Activated CD4-positive, alpha-beta T cell treated with anti-CD3 and anti-CD28 coated beads, Interleukin-2, amount 50 U/mL, for 1 hour (primary cell): Measurements from ENCODE around the gene FHOD1.
A peak's percentile ranks its signal among the peaks of the same experiment; 100 is the strongest.

Experiments
- DNase-seq: peaks from one replicate; pipeline ENCODE4 v3.0.0-alpha.2; 2020

The FHOD1 gene

DNA sequence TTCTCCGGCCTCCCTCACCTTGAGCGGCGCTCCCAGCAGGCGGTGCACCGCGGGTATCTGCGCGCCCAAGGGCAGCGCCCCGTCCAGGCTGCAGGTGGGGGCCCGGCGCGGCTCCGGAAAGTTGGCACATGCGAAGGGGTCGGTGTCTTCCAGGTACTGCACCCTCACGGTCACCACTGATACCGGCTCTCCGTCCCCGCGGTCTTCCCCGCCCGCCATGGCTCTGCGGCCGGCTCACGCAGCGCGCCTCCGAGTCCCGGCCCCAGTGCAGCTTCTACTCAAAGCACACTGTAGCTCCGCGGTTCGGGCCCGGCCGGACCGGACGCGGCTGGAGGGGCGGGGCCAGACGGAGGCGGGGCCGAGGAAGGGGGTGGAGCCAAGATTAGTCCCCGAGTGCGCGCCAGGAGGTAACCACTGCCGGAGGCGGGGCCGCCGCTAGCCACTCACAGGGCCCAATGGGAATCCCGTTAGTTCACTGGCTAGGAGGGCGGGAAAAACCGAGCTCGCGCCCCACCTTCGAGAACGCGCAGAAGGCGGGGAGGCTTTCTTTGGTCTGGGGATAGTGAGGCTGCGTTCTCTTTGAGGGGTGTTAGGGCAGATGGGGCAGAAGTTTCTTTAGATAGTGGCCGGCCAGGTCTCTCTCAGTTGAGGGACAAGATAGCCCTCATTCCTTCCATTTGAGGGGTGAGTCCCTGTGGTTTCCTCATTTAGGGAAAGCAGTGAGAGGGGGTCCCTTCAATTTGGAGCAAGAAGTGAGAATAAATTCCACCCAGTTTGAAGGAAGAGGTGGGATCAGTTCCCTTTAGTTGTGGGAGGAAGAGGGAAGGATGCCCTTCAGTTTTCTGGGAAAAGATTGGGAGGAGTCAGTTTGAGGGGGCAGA, at the start of gene FHOD1:
TSS of gene FHOD1 (minus strand) at position 290 of the 881 bp plus-strand sequence. CDS start at position 219, 71 bp downstream.
- peak; percentile 93 for DNase-seq

DNA sequence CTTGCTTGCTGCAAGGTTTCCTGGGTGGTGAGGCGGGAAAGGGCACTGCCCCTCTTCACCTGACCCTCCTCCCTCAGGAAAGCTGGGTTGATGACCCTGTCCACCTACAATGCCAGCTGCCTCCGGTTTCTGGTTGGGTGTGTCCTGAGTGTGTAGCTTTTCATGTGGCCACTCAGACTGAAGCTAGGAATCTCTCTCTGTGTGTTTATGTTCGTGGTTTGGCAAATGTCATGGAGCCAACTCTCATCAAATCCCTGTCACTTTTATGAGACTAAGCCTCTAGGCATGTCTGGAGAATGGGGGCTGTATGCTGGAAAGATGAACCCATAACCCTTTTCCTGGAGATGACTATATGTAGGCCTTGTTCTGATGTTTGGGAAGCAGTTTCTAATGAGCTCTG, 49.1 kb upstream of the FHOD1 start:
- DNase-seq = no peak

DNA sequence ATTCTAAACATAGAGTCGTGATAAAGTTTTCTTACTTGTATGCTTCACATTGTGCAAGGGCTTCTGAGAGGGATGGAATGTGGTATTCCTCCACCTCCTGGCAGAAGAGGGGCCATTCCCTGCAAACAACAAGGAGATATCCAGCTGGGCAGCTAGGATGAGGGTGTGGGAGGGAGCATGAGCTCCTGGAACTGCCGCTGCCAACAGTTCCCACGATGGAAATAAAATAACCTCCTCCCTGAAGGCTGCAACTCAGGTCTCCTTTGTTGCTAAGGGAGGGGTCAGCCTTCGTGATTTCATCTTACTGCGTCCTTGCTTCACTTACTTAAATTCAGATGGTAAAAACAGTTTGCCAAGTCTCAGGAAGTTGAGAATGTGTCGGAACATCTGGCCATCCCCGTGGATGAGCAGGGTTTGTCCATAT, 47.7 kb upstream of the FHOD1 start:
- no peak for DNase-seq

DNA sequence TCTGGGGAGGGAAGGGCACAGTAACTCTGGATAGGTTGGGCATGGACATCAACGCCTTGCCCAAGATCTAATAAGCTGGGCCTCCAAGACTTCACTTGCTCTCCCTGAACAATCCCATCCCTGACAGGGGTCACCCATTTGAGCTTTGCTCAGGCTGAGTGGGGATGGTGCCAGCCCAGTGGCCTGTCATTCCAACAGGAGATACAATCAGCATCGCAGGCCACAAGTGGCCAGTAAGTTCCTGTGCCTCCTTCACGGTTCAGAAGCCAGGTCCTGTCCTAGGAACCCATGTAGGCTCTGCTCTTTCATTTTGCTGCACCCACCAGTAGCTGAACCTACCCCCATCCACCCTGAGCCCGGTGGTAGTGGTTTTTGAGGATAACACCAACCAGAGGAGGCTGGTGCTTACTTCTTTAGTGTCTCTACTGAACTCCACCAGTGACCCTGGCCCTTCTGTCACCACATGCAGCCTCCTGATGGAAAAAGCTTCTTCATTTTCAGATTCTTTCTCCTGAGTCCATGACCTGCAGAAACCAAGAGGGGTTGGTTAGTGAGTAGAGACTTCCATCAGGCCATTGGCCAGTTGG, 47.0 kb upstream of the FHOD1 start:
- no peak for DNase-seq

DNA sequence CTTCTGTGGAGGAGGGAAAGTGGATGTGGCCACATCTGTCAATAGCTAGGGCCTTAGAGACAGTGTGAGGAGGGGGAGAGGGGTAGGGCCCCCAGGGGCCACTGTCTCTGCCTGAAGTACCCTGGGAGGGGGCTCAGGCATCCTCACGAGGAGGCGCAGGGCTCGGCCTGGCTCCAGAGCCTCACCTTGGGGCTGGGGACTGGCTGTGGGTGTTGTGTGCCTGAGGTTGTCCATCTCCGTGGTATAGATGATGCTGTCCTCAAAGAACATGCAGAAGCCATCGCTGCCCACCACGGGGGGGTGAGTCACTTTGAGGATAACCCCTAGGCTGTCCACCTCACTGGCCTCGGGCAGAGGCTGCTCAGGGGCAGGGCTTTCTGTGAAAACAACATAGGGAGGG, 44.2 kb upstream of the FHOD1 start:
- no peak for DNase-seq

DNA sequence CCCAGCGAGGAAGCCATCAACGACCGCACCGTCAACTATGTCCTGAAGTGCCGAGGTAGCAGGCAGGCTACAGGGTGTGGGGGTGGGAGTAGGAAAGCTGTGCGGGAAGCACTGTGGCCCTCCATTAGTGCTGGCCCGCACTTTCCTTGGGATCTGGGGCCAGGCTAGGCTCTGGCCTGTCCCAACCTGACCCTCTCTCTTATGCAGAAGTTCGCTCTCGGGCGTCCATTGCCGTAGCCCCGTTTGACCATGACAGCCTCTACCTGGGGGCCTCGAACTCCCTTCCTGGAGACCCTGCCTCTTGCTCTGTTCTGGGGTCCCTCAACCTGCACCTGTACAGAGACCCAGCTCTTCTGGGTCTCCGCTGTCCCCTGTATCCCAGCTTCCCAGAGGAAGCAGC, 40.7 kb upstream of the FHOD1 start:
- no peak for DNase-seq

DNA sequence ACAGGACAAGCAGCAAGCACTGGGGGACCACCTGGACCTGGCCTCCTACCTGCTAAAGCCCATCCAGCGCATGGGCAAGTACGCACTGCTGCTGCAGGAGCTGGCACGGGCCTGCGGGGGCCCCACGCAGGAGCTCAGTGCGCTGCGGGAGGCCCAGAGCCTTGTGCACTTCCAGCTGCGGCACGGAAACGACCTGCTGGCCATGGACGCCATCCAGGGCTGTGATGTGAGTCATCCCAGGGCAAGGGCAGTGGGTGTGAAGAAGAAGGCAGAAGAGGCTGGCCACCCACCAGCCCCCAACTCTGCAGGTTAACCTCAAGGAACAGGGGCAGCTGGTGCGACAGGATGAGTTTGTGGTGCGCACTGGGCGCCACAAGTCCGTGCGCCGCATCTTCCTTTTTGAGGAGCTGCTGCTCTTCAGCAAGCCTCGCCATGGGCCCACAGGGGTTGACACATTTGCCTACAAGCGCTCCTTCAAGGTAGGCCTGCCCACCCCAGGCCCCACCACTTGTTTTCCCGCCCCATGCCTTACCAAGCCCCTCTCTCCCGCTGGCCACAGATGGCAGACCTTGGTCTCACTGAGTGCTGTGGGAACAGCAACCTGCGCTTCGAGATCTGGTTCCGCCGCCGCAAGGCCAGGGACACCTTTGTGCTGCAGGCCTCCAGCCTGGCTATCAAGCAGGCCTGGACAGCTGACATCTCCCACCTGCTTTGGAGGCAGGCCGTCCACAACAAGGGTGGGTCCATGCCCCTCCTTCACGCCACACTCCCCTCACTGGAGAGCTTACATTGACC, 39.4 kb upstream of the FHOD1 start:
- no peak for DNase-seq

DNA sequence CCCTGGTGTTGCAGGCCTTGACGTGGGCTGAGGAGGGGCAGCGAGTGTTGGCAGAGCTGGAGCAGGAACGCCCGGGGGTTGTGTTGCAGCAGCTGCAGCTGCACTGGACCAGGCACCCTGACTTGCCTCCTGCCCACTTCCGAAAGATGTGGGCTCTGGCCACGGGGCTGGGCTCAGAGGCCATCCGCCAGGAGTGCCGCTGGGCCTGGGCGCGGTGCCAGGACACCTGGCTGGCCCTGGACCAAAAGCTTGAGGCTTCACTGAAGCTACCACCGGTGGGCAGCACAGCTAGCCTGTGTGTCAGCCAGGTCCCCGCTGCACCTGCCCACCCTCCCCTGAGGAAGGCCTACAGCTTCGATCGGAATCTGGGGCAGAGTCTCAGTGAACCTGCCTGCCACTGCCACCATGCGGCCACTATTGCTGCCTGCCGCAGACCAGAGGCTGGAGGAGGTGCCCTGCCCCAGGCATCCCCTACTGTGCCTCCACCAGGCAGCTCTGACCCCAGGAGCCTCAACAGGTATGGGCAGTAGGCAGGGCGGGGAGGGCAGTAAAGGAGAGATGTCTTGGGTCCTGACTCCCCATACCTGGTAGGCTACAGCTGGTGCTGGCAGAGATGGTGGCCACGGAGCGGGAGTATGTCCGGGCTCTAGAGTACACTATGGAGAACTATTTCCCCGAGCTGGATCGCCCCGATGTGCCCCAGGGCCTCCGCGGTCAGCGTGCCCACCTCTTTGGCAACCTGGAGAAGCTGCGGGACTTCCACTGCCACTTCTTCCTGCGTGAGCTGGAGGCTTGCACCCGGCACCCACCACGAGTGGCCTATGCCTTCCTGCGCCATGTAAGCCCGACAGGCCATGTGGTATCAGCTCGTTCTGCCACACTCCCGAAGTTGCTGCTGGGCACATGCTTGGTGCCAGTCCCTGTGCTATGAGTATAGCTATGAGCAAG, 37.7 kb upstream of the FHOD1 start:
- DNase-seq = no peak

DNA sequence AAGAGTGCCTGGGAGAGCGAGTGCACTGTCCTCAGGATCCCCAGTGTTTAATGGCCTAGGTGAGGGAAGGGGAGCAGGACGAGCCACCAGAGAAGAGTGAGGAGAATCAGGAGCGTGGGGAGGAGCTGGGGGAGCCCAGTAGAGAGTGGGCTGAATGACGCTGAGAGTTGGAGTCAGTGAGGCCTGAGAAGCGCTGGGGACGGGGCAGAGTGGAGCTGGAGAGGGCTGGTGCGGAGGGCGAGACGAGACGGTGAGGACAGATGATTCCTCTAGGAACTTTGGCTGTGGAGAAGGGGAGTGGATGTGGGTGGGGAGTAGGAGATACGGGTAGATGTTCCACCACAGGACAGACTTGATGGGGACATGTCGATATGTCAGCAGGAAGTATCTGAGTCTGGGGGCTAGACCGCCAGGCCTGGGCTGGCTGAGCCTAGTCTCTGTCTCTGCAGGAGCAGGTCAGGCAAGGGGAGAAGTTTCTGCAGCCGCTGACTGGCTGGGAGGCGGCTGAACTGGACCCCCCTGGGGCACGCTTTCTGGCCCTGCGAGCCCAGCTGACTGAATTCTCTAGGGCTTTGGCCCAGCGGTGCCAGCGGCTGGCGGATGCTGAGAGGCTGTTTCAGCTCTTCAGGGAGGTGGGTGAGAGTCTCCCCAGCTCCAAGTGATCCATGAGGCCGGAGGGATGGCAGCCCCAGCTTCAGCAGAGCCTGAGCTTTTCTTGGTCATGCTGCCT, 36.7 kb upstream of the FHOD1 start:
- no peak for DNase-seq

DNA sequence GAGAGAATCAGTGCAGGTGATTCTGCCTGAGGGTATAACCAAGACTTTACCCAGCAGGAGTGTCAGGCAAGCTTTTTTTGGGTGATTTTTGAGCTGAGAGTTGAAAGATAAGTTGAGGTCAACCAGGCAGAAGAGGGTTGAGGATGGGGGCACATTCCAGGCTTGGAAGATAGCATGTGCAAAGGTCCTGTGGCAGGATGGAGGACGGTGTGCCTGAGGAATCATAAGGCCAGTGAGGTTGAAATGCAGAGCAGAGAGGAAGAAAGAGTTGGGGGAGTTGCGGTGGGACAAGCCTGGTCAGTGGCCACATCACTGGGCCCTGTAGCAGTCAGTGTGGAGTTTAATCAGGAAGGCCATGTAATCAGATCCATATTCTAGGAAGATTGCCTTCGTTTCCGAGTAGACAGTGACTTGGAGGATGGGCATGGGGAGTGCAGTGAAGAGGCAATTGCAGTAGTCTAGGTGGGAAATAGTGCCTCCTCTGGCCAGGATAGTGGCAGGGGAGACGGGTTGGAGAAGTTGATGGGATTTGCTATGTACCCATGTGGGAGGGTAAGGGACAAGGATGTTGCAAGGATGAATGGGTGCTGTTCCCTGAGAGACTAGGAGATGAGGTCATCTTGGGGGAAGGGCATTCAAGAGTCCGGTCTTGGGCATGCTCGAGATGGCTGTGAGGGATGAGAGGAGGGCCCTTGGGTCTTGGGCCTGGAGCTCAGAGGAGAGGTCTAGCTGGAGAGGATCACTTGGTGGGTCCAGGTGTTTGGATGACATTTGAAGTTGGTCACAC, 36.0 kb upstream of the FHOD1 start:
- no peak for DNase-seq

DNA sequence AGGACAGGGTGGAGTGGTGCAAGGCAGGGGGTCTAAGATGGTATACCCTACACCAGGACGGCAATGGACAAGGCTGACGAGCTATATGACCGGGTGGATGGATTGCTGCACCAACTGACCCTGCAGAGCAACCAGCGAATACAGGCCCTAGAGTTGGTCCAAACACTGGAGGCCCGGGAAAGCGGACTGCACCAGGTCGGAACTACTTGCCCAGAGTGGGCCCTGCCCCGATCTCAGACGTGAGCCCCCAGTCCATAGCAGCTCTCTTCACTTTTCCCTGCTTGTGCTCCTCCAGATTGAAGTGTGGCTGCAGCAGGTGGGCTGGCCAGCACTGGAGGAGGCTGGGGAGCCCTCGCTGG, 35.1 kb upstream of the FHOD1 start:
- DNase-seq = no peak

DNA sequence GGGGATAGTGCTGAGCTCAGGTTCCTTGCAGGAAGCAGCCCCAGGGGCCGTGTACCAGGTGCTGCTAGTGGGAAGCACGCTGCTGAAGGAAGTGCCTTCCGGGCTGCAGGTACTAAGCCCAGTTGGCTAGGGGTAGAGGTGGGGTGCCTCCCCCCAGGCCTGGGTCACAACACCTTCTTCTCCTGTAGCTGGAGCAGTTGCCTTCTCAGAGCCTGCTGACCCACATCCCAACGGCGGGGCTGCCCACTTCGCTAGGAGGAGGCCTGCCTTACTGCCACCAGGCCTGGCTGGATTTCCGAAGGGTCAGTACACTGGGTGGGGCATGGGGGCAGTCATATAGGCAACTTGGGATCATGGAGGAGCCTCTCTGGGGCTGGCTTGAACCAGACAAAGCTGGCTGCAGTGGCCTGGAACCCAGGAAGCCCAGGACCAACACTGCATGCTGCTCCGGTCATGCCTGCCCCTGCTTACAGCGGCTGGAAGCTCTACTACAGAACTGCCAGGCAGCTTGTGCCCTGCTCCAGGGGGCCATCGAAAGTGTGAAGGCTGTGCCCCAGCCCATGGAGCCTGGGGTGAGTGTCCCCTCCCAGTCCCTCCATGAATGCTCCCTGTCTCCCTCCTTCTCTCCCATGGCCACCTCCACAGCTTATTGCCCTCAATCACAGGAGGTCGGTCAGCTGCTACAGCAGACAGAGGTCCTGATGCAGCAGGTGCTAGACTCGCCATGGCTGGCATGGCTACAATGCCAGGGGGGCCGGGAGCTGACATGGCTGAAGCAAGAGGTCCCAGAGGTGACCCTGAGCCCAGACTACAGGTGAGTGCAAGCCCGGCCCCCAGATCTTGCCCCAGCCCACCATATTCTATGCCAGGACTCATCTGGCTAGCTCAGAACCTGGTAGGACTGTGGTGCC, 34.5 kb upstream of the FHOD1 start:
- DNase-seq = no peak

DNA sequence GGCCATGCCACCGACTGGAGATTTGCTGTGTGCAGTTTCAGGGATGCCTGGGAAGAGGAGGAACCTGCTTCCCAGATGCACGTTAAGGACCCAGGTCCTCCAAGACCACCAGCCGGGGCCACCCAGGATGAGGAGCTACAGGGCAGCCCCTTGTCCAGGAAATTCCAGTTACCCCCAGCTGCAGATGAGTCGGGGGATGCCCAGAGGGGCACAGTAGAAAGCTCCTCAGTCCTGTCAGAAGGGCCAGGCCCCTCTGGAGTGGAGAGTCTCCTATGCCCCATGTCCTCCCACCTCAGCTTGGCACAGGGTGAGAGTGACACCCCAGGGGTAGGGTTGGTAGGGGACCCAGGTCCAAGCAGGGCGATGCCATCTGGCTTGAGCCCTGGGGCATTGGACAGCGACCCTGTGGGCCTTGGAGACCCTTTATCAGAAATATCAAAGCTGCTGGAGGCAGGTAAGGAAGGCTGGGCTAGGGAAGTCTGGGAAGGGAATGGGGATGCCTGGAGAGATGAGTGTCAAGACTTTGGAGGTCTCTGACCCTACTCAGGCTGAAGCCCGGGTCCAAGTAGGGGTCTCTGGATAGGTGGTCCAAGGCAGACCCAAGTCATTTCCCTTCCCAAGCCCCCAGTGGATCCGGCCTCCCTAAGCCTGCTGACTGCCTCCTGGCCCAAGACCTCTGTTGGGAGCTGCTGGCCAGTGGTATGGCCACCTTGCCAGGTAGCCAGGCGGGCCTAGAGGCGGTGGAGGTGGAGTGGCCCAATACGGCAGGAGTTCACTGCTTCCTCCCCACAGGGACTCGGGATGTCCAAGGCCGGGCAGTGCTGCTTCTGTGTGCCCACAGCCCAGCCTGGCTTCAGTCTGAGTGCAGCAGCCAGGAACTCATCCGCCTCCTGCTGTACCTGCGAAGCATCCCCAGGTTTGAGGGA, 33.1 kb upstream of the FHOD1 start:
- DNase-seq = no peak

DNA sequence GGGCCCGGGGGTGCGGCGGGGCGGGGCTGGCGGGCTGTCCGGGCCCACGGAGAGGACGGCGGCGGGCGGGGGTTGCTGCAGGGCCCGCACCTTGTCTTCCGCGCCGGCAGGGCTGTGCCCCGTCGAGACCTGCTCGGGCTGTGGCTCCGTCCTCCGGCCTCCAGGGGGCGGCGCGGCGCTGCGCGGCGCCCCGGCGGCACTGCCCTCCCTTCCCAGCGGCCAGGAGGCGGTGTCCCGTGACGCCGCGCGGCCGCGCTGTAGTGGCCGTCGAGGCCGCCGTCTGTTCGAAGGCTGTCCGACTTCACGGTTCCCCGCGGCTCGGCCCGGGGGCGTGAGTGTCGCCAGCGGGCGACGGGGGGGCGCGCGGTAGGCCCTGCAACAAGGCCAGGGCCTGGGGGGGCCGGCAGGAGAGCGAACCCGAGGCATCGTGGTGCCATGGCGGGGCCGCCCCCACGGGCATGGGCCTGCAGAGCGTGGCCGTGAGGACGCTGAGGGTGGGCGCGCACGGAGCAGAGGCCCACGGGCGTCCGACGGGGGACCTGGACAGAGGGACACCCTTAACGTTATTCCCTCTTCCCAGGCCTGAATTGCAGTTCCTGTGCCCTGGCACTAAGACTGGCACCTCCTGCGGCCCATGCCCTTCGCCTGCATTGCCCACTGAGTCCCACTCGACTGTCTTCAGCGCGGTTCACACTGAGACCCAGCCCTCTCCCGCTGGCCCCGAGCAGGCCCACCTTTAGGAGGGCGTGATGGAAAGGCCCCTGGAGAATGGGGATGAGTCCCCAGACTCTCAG, 32.2 kb upstream of the FHOD1 start, which contains the start of gene PLEKHG4:
TSS of gene PLEKHG4 (plus strand) at position 237 of the 794 bp plus-strand sequence. CDS start at position 750, 513 bp downstream.
- peak; percentile 78 for DNase-seq

DNA sequence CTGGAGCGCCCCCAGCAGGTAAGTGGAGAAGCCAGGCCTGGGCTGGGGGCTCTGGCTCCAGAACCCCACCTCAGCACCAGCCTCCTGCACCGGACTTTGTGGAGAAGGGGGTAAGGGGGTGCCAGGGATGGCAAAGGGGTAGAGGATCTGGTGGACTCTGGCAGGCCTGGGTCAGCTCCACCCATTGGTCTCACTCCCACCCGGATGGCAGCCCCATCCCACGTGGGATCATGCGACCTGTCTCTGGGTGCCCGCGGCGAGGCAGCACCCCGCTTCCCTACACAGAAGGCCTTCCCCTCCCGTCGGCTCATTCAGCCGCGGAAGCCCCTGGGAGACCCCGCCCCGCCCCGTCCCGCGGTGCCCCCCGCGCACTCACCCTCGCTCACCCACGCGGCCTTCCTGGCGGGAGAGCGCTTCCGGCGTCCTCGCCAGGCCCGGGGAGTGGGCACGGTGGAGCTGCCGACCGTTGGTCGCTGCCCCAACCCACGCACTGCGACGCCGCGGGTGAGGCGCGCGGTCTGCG, 31.6 kb upstream of the FHOD1 start:
- peak; percentile 35 for DNase-seq

DNA sequence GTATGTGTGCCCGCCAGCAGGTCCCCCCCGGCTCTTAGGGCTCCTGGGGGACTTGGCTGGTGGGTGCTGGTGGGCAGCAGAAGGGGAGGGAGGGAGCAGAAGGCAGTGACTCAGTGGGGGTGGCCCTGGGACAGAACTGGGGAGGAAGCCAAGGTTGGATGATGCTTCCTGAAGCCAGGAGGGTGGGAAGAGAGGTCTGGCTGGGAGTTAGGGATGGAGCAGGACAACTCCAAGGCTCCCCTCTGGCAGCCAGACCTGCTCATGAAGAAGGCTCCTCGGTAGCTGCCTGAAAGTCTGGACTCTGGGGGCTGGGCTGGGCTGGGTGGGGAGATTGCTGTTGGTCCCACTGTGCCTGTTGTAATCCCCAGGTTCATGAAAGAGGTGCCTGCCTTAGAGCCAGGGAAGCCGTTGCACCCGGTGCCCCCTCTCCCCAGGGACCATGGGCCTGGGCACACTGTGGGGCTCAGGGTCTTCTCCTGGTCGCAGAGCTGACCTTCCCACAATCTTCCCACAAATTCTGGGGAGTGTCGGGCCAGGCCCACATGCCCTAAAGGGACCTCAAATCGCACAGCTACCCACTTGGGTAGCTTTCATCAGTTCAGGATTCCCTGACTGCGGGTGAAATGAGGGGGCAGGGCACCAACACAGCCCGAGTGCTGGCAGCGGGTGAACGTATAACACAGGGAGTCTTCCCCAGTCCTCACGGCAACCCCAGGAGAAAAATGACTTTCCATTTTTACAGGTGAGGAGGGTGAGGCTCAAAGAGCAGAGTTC, 30.9 kb upstream of the FHOD1 start:
- DNase-seq = no peak
